Mesothelial cell of epicardium (in vitro differentiated cells): ENCODE data around the gene AMN1. TPM values are rescaled to one million over a fixed set of nuclear protein-coding genes. Genes with fewer than 3 reads are reported as not detected.
"Not testable (repeated sequence)": the region's sequence is repeated elsewhere in the genome, so short reads cannot be mapped to it uniquely, and the experiment has no call there.

Experiments used
- DNase-seq, 2 experiments: peaks; one replicate each; pipeline ENCODE4 v3.0.0; 2021; ENCODE audit warnings: low spot score in 2 of 2; ENCODE audit not compliant: unreplicated experiment in 2 of 2
- H3K27ac Mint-ChIP-seq: 2 replicates; pipeline ENCODE4 v1.8.0; 2021; ENCODE audit warnings: mixed read lengths
- H3K27me3 Mint-ChIP-seq: 2 replicates; pipeline ENCODE4 v1.8.0; 2021; ENCODE audit warnings: low read depth, mixed read lengths
- H3K36me3 Mint-ChIP-seq: 2 replicates; pipeline ENCODE4 v1.8.0; 2021; ENCODE audit warnings: mixed read lengths
- H3K4me1 Mint-ChIP-seq: 2 replicates; pipeline ENCODE4 v1.8.0; 2021; ENCODE audit warnings: mixed read lengths
- H3K4me3 Mint-ChIP-seq: 2 replicates; pipeline ENCODE4 v1.8.0; 2021; ENCODE audit warnings: mild to moderate bottlenecking, moderate library complexity, mixed read lengths
- H3K9me3 Mint-ChIP-seq: 2 replicates; pipeline ENCODE4 v1.8.0; 2021; ENCODE audit warnings: mixed read lengths
- total RNA-seq: library from RNA; stranded (reverse); gene quantifications from 3 replicates; pipeline ENCODE4 v1.2.1, GENCODE V29; 2021
- TF ChIP-seq, protein P1 (sequence below): fragments of 200-600 bp; sonication (generic); IDR thresholded peaks from one replicate; pipeline ENCODE4 v1.5.0; 2021; ENCODE audit warnings: antibody characterized with exemption; ENCODE audit not compliant: unreplicated experiment

AMN1 gene
- total RNA-seq, 1 donor from 2014 or later: 15.3 TPM

GRCh38 chr12:31722580-31722979 lies 6.2 kb downstream of the AMN1 start:
- DNase-seq: no peak
- H3K27ac Mint-ChIP-seq: no peak overlapping the region
- peaks cover 7% of the 10 kb centered on the region for H3K4me1 Mint-ChIP-seq
- no peak overlapping the region for H3K4me3 Mint-ChIP-seq
- H3K36me3 Mint-ChIP-seq: peaks cover 37% of the 10 kb centered on the region
- H3K9me3 Mint-ChIP-seq: peaks cover 14% of the 10 kb centered on the region
- TF ChIP-seq, protein P1, sequence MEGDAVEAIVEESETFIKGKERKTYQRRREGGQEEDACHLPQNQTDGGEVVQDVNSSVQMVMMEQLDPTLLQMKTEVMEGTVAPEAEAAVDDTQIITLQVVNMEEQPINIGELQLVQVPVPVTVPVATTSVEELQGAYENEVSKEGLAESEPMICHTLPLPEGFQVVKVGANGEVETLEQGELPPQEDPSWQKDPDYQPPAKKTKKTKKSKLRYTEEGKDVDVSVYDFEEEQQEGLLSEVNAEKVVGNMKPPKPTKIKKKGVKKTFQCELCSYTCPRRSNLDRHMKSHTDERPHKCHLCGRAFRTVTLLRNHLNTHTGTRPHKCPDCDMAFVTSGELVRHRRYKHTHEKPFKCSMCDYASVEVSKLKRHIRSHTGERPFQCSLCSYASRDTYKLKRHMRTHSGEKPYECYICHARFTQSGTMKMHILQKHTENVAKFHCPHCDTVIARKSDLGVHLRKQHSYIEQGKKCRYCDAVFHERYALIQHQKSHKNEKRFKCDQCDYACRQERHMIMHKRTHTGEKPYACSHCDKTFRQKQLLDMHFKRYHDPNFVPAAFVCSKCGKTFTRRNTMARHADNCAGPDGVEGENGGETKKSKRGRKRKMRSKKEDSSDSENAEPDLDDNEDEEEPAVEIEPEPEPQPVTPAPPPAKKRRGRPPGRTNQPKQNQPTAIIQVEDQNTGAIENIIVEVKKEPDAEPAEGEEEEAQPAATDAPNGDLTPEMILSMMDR: no peak
- H3K27me3 Mint-ChIP-seq: no peaks in the 10 kb centered on the region

DNA sequence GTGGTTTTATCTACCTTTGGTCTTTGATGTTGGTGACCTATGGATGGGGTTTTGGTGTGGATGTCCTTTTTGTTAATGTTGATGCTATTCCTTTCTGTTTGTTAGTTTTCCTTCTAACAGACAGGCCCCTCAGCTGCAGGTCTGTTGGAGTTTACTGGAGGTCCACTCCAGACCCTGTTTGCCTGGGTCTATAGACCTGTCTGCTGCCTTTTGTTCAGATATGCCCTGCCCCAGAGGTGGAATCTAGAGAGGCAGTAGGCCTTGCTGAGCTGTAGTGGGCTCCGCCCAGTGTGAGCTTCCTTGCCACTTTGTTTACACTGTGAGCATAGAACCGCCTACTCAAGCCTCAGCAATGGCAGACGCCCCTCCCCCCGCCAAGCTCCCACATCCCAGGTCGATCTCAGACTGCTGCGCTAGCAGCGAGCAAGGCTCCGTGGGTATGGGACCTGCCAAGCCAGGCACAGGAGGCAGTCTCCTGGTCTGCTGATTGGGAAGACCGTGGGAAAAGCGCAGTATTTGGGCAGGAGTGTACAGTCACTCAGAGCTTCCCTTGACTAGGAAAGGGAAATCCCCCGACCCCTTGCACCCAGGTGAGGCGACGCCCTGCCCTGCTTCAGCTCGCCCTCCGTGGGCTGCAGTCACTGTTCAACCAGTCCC lies 10.2 kb downstream of the AMN1 start:
- H3K27ac Mint-ChIP-seq, H3K4me3 Mint-ChIP-seq, H3K27me3 Mint-ChIP-seq, DNase-seq: not testable (repeated sequence)
- peaks cover 12% of the 10 kb centered on the region for H3K4me1 Mint-ChIP-seq
- peaks cover 39% of the 10 kb centered on the region for H3K36me3 Mint-ChIP-seq
- H3K9me3 Mint-ChIP-seq: peaks cover 25% of the 10 kb centered on the region

DNA sequence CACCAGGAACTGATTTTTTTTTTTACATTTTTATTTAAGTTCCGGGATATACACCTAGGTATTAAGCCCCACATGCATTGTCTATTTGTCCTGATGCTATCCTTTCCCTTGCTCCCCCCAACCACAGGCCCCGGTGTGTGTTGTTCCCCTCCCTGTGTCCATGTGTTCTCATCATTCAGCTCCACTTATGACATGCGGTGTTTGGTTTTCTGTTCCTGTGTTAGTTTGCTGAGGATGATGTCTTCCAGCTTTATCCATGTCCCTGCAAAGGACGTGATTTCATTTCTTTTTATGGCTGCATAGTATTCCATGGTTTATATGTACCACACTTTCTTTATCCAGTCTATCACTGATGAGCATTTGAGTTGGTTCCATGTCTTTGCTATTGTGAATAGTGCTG lies 11.8 kb downstream of the AMN1 start:
- not testable (repeated sequence) for H3K27me3 Mint-ChIP-seq, H3K27ac Mint-ChIP-seq, H3K4me3 Mint-ChIP-seq, DNase-seq
- Mint-ChIP-seq H3K4me1 (peaks cover 10% of the 10 kb centered on the region), H3K36me3 (peaks cover 37% of the 10 kb centered on the region), H3K9me3 (peaks cover 25% of the 10 kb centered on the region)

GRCh38 chr12:31715283-31715825 lies 13.5 kb downstream of the AMN1 start:
- TF ChIP-seq, protein P1: no peak
- no peaks in the 10 kb centered on the region for H3K27me3 Mint-ChIP-seq
- peaks cover 22% of the 10 kb centered on the region for H3K9me3 Mint-ChIP-seq
- no peak for DNase-seq
- peak overlapping the region; percentile 92 for H3K27ac Mint-ChIP-seq
- H3K36me3 Mint-ChIP-seq: peaks cover 31% of the 10 kb centered on the region
- H3K4me3 Mint-ChIP-seq: peak overlapping the region; percentile 2
- peaks cover 14% of the 10 kb centered on the region for H3K4me1 Mint-ChIP-seq

DNA sequence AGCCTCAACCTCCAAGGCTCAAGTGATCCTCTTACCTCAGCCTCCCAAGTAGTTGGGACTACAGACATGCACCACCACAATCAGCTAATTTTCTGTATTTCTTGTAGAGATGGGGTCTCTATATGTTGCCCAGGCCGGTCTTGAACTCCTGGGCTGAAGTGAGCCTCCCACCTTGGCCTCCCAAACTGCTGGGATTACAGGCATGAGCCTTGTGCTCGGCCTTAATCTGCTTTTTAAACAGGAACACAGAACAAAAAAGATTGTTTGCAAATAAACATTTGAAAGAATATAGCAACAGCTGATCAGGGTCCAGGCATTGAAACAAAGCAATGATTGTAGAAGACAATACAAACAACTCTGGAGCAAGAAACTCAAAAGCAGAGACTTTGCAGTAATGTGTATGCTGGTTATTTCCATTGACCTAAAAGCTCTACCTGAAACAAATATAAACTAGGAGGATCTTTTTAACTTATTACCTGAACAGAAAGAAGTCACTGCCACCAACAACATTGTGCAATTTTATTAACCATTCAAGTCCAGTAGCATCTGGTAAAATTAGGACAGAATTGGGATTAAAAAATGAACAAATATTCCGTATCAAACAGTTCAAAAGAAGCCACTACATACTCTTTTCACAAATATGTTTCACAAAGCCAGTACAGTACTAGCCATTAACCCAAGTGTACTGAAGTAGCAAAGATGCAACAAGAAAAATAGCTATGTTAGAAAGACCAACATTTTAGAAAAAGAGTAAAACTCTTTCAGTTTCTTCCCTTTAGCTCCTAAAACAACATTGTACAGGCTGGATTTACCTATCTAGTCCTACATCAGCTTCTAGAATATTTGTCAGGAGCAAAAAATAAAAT lies 14.2 kb downstream of the AMN1 start:
- DNase-seq: no peak
- peak overlapping the region; percentile 92 for H3K27ac Mint-ChIP-seq
- H3K27me3 Mint-ChIP-seq: no peaks in the 10 kb centered on the region
- TF ChIP-seq, protein P1: no peak
- no peak overlapping the region for H3K4me3 Mint-ChIP-seq
- H3K36me3 Mint-ChIP-seq: peaks cover 32% of the 10 kb centered on the region
- peaks cover 25% of the 10 kb centered on the region for H3K9me3 Mint-ChIP-seq
- H3K4me1 Mint-ChIP-seq: peaks cover 15% of the 10 kb centered on the region

DNA sequence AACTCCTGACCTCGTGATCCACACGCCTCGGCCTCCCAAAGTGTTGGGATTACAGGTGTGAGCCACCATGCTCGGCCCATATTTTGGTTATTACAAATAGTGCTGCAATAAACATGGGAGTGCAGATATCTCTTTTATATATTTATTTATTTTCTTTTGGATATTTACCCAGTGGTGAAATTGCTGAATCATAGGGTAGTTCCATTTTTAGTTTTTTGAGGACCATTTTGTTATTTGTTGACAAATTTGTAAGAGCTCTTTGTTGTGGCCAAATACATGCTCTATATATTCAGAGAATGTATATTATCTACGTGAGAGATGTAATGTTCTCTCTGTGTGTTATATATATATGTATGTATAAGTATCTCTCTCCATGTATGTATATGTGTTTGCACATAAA lies 15.9 kb downstream of the AMN1 start:
- H3K4me1 Mint-ChIP-seq: peaks cover 15% of the 10 kb centered on the region
- peaks cover 29% of the 10 kb centered on the region for H3K9me3 Mint-ChIP-seq
- no peaks in the 10 kb centered on the region for H3K27me3 Mint-ChIP-seq
- no peak for DNase-seq
- no peak overlapping the region for H3K27ac Mint-ChIP-seq
- H3K4me3 Mint-ChIP-seq: no peak overlapping the region
- TF ChIP-seq, protein P1: no peak
- peaks cover 28% of the 10 kb centered on the region for H3K36me3 Mint-ChIP-seq
